NCI-H1092 treated with DMSO at 0.1 percent for 48 hours (cell line): Measurements from ENCODE around the gene TREML1.

Source experiments
- DNase-seq: peaks from one replicate; lab custom pipeline; 2025; lab: John Stamatoyannopoulos, UW

TREML1 gene

DNA sequence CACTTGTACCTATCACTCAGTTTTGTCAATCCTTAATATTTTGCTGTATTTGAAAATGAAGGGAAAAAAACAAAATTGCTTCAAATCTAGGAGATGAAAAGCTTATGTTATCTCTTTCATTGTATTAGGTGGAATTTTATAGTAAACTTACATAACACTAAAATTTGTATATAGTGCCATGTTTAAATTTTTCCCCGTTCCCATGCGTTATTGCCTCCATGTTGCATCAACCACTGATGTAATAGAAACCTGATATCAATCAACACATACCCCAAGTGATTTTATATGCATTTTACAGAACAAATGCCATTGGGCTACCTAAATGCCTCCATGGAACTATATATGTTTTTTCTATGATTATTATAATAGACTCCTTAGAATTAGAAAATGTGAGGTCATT, 23.5 kb upstream of the TREML1 start:
- DNase-seq, result no peak

DNA sequence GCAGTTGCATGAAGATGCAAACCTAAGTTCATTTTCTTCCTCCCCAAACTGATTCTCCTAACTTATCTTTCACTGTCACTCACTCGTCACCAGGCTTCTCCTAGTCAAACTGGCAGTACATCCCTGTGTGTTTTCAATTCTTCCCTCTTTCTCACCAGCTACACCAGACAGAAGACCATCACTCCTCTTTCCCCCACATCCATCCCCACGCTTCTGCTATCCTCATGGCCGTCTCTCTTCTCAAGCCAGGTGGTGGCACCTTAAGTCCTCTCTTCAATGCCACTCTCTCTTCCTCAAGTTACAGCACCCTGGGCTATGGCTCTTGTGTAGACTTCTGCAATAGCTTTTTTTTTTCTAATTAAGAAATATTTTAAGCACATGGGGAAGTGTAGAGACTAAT, 23.1 kb upstream of the TREML1 start:
- DNase-seq, result no peak

DNA sequence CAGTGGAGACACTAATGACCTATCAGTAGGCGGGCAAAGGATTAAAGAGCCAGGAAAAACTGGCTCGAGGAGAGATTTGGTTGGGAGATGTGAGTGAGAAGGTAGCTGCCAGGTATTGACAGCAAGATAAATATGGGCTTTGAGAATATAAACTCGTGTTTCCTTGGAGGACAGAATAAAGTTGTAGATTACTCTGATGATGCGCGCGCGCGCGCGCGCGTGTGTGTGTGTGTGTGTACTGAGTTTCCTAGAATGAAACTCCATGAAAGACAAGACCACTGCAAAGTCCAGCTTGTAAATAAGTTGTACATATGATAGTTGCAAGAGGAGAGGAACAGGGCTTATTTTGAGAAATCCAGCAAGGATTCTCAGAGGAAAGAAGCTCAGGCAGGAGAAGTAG, 22.0 kb upstream of the TREML1 start:
- no peak for DNase-seq

DNA sequence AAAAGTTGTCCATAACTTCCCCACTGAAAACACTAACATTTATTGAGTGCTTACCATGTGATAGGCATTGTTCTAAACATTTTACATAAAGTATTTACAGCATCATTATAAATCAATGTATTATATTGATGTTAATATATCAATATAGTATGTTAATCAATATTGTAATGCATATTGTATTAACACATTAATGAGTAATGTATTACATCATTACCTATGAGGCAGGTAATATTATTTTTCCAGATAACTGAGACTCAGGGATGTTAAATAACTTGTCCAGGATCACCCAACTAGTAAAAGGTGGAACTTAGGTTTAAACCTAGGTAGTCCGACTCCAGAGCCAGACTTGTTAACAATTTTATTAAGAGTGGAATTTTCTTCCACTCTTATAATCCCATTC, 20.9 kb upstream of the TREML1 start:
- no peak for DNase-seq

DNA sequence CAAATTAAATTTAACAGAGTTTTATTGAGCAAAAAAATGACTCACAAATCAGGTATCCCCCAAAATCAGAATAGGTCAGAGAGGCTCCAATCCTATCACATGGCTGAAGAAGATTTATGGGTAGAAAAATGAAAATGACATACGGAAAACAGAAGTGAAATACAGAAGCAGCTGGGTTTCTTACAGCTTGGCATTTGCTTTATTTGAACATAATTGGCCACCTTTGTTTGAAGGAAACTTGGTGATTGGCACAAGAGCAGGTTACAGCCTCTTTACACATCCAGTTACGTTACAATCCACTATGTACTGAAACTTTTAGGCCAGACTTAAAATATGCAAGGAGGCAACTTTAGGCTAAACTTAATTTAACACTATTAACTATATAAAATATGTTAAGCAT, 20.5 kb upstream of the TREML1 start:
- DNase-seq, result no peak

DNA sequence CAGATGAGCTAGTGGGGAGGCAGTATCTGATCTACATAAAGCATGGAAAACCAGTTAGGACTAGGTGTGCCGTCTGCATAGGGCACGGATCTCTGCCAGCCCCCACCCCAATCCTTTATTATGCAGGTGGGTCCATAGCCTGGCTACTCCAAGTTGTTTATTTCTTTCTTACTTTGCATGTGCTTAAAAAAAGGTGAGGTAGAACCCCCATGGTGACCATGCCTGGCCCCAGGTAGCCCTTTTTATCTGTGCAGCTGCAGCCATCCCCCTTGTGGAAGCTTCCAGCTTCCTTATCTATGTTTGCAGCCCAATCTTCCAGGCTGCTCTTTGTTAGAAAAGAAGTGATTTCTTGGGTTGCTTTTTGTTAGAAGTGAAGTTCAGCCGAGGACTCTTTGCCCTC, 17.8 kb upstream of the TREML1 start:
- no peak for DNase-seq

DNA sequence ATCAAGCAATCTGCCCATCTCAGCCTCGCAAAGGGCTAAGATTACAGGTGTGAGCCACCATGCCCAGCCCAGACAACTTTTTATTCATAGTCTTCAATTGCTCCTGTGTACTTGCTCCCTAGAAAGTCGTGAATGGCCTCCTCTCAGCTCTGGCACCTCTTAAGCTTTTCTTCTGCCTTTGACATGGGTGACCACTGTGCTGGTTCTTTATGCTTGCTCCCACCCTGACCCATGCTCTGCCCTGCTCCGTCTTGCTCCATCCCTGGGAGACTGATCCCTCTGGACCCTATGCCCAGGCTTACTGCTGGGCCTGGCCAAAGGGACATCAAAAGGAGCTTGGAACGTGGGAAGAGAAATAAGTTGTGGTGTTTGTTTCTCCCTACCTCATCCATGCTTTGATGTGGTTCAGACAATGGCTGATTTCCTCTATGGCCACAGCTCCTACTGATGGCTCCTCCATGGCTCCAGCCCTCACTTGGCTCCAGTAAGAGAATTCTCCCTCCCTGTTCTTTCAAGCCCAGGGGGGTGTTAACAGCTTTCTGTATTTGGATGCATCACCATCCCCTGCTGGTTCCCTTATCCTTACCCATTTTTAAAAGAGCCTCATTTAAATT, 16.5 kb upstream of the TREML1 start:
- no peak for DNase-seq

DNA sequence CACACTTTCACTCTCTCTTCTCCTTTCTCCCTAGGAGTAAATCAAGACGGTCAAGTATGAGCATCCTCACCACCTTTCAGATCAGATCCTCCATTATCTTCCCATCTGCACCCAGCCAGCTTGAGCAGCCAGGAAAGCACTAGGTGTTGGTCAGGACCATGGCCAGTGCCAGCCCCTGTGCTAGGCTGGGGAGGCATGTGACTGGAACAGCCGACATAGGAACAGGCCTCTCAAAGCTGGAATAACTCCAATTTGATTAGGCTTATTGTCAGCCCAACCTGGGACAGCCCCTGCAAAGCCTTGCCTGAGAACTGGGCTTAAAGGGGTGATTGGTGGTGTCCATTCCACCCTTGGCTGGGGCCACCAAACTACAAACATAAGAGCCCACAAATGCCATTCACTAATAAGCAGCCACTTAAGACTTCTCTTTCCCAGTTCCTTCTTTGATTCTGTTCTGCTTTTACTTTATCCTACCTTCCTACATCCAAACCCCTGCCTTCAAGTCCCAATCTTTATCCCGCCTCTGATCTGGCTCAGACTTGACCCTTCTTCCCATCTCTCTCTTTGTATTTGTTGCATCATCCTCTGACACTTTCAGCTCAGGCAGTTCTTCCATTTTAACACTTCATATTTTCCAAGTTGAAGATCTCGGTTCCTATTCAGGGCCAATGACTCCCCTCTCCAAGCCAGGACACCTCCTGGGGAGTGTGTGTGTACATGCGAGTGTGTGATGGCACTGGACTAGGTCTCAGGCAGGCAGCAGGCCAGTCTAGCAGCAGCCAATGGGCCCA, 13.2 kb upstream of the TREML1 start:
- DNase-seq, result no peak

DNA sequence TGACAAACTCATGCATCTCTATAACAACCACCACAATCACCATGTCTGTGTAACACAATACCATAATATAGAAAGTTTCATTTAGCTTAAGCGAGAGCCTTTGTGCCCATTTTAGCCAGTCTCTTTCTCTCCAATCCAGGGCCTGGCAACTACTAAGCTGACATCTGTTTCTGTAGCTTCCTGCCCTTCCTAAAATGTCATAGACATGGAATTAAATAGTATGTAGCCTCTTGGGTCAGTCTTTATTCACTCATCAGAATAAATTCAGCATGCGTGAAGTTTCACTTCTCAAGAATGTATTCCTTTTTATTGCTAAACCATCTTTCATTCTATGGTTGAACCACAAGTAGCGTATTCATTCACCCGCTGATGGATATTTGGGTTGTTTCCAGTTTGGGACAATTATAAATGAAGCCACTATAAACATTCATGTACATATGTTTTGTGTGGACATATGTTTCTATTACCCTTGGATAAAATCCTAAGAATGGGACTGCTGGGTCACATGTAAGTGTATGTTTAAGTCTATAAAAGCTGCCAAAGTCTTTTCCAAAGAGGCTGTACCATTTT, 10.5 kb upstream of the TREML1 start:
- DNase-seq, result no peak

DNA sequence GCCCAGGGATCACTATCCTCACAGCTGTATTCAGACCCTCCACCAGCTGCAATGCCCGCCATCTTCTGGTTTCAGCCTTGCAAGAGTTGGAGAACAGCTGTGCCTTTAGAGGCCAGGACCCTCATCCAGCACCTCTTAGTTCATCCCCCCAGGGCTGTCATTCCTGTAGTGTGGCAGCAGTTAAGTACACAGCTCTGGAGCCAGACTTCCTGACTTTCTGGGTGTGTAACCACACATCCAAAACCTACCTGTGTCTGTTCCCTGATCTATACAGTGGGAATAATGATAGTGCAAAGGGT, 9.2 kb upstream of the TREML1 start:
- DNase-seq, result no peak

DNA sequence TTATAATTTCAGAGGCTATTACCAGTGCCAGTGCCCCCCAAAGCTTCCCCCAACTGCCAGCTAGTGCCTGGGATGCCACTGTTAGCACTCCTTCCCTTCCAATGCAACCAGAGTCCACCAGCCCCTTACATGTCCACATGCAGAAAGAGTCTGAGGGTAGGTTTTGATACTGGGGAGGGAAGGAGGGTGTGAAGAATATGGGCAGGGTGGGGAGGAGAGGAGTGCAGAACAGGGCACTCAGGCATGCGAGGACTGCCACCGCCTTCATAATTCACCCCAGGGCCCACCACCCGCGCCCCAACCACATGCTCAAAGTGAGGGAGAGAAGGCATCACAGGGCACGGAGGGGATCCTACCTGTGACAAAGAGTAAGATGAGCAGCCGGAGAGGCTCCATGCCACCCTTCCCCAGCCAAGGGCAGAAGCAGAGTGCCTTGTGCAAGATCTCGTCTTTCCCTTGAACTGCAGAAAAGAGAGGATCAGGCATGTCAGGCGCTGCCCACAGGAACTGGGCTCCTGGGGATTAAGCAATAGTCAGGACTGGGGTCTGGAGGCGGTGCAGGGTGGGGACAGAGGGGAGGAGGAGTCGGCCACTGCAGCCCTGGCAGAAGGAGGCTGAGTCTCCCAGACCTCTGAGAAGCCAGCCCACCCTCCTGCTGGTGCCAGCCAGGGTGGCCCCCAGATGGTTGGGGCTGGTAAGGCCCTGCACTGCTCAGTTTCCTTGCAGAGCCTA, 8.7 kb upstream of the TREML1 start, which contains the start of gene TREM2:
Gene TREM2 (minus strand): TSS at position 430 of the 732 bp plus-strand sequence. CDS start 34 bp downstream, at position 396.
- no peak for DNase-seq

DNA sequence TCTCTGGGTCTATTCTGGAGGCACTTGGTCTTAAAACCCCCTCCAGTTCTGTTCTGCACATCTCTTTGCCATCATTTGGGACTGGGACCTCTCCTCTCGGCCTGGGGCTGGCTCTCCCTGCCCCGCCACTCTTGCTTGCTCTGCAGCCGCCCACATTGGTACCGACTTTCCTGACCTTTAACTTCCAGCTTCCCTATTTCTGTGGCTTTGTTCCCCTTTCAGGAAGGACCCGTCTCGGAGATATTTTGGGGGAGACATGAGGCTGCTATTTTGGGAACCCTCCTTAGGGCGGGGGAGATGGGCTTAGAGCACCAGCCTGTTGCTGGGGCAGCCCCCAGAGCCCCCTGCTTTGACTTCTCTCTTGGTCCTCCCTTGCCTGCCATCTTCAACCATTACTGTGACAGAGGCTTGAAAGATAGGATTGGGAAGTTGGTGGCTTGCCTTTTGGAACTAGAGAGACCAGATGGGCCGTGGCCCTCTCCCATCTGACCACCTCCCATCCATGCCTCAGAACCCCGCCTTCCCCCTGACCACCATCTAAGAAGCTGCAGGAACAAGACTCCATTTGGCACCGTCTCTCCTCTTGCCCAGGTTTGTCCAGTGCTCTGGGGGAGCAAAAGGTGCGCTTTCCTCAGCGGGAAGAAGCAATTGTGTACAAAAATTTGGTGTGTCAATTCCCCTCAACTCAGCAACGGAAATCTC, 7.9 kb upstream of the TREML1 start:
- DNase-seq, result no peak

DNA sequence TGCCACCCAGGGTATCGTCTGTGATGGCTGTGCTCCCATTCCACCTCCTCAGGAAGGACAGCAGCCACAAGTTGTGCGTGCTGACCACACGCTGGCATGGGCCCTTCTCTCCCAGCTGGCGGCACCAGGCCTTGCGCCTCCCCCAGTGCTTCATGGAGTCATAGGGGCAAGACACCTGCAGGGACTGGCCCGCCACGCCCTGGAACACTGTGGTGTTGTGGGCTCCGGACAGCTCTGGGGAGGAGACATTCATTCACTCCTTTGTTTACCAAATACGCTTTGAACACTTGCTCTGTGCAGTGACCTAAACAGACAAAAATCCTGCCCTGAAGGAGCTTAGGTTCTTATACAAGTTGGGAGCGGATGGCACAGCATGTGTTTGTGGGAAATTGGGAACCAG, 7.2 kb upstream of the TREML1 start:
- DNase-seq, result no peak

DNA sequence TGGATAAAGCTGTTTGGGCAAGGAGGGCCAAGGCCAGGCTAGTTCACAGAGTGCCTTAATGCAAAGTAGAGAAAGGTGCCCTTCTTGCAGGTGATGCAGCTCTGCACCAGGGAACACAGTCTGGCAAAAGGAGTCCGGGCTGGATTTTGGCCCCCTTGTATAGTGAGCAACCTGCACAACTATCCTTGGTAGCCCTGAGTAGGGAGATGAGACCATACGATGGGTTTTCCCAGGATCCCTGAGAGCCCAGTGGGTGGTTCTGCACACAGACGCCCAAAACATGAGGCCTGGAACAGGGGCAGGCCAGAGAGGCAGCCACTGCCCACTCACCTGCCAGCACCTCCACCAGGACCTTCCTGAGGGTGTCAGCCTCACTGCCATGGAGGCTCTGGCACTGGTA, 6.8 kb upstream of the TREML1 start:
- DNase-seq, result no peak

DNA sequence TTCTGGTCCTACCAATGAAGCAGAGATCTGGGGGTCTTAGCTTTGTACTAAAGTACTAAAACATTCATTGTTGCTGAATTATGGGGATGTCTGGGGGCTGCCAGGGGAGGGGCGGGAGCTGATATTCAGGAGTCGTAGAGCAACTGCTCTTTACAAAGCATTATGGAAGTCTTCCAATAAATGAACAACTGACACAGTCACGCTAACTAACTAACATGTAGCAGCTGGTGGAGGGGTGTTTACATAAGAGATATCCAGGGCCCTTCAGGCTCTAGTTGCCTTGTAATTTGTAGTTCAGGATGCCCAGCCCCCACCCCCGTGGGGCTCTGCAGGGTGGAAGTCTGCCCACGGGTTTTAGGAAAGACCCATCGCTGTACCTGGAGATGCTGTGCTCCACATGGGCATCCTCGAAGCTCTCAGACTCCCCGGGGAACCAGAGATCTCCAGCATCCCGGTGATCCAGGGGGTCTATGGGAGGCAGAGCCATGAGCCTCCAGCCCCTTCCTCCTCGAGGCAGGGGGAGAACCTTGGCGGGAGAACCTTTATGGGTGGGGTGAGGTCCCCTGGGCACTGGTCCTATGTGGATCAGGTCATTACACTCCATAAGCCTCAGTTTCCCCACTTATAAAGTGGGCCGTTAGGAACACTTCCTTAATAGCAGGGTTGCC, 5.4 kb upstream of the TREML1 start:
- peak; percentile 87 for DNase-seq

DNA sequence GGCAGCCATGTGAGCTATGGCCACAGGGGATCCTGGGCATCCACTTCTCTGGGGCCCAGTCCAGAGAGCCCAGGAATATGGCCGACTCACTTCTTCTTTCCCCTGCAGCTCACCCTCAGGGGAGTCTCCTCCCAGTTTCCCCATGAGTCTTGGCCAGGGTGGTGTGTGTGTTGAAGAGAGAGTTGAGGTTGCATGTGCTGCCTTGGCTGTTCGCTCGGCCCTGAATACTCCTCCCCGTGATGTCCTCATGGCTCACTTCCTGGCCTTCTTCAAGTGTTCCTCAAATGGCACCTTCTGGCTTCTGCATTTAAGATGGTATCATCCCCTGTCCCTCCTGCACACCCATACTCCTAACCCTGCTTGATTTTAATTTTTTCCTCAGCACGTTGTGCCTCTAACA, 3.2 kb upstream of the TREML1 start:
- no peak for DNase-seq

DNA sequence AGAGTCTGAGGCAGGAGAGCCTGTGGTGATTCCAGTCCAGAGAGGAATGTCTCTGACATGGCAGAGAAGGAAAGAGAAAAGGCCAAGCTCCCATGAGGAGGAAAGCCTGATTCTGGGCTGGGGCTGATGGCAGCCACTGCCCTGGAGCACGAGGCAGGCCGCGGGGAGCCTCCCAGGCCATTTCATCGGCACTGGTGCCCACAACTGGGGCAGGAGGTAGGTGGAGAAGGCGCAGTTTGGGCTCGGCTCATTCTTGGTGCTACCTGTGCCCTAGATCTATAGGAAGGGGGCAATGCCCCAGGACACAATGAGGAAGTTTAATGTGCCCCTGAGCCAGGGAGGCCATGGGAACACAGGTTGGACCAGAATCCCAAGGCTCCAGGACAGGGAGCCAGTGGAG, 2.6 kb upstream of the TREML1 start:
- DNase-seq, result no peak

DNA sequence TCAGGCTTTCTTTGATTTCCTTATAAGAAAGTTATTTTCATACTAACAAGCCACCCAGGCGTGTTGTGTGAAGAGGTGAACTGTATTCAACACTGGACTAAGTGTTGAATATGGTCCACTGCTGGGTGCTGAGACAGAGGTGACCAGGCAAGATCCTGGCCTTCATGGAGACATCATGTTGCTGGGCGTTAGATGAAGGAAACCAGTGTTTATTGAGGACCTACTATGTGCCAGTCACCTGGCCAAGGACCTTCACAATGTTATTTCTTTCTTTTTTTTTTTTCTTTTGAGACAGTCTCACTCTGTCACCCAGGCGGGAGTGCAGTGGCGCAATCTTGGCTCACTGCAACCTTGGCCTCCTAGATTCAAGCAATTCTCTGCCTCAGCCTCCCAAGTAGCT, 1.9 kb upstream of the TREML1 start:
- no peak for DNase-seq

DNA sequence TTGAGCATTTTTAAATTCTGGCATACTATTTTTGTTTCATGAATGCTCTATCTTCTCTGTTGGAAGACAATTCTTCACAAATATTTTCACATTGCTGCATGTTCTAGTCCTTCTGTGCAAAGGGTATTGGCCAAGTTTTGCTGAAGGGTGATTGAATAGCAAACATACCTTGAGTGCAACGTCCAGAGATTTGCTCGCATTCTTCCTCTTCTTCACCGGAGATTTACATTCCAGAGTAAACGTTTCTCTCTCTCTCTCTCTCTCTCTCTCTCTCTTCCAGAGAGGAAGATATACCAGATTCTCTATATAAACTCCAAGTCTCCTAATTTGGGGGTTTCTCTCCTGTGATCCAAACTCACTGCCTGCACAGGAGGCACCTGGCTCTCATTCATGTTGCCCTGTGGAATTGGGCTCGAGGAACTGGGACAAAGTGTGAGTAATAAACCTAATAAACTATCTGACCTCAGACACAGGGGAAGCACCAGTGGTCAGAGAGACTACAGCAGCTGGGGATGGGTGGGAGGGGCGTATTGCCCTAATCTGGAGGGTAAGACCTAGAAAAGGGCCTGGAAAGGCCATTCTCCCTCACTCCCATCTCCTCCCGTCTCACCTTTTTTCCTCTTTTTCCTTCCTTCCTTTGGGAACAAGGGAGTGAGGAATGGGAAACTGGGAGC, 1.1 kb upstream of the TREML1 start:
- DNase-seq, result no peak

DNA sequence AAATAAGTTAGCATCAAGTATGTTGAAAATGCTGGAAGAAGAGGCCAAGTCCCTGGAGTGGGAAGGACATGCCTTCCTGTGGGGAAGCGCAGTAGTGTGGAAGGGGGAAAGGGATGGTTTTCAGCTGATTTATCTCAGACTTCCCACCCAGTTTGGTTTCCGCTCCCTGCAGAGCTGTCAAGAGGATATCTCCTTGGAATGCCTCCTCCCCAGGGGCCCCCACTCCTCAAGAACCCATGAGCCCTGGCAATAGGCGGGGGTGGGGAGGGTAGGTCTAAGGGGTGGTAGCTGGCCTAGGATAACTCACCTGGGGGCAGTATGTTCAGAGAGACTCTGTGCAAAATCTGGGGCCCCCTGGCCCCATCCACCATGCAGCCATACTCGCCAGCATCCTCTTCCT, 696 bp downstream of the TREML1 start:
- no peak for DNase-seq

DNA sequence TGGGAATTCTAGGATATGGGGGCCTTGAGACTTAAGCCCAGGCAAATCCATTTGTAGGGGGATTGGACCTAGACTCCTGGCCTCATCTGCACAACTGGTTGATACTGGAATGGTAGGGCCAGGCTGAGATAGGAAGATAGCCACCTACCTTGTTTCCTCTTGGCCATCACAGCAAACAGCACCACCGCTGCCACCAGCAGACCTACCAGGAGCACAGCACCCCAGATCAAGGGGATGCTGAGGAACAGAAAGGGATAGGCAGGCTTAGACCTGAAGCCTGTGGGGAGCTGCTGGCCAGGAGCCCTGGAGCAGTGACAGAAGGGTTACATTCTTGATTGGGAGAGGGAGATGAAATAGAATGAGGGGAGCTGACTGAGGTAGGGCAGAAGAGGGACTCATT, 3.5 kb downstream of the TREML1 start:
- no peak for DNase-seq
